IPS-18c (cell line): ENCODE results near the gene SLX4.

Experiments used
- H3K4me3 ChIP-seq: 2 replicates; pipeline ENCODE4 v1.7.0; 2013; ENCODE audit warnings: low read depth, mild to moderate bottlenecking, low read length, moderate library complexity; ENCODE audit not compliant: insufficient read depth
- H3K9me3 ChIP-seq: one replicate; pipeline ENCODE4 v1.6.1; 2013; ENCODE audit warnings: mild to moderate bottlenecking, low read length, moderate library complexity; ENCODE audit not compliant: control insufficient read depth, insufficient read depth

SLX4 gene

DNA sequence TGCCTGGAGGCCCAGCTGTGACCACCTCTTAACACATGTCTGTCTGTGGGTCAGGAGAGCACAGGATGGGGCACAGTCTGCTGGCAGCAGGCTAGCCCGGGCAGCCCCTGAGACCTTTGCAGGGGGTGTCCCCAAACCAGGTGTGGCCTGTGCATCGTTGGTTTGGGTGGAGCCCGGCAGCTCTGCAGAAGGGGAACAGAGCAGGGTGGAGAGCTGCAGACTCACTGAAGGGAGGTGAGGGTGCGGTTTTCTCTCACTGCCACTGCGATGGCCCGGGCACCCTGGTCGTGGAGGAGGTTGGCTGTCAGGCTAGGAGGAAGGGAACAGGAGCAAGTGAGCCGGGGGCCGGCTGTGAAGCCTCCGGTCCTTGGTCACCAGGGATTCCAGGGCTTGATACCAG is 63.0 kb downstream of the SLX4 start:
- Histone ChIP-seq H3K4me3 (no peak overlapping the region), H3K9me3 (no peaks in the 10 kb centered on the region)

DNA sequence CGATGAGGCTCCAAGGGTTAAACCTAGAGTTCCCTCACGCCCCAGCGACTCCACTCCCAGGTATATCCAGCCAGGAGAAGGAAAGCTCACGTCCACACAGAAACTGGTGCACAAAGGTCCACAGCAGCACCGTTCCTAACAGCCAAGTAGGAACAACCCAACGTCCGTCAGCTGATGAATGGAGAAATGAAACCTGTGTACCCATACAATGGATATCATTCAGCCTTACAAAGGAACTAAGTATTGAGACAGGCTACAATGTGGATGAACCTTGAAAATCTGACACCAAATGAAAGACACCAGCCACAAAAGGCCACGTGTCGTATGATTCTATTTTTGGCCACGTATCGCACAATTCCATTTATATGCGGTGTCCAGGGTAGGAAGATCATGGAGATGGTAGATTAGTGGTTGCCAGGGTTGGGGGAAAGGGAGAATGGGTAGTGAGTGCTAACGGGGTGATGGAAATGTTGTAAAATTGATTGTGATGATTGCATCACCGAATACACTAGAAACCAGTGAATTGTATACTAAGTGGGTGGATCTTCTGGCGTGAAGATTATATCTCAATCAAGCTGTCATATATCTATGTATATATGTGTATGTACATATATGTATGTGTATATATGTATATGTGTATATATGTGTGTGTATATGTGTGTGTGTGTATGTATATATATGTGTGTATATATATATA is 64.3 kb downstream of the SLX4 start:
- H3K9me3 ChIP-seq = no peaks in the 10 kb centered on the region
- no peak overlapping the region for H3K4me3 ChIP-seq

DNA sequence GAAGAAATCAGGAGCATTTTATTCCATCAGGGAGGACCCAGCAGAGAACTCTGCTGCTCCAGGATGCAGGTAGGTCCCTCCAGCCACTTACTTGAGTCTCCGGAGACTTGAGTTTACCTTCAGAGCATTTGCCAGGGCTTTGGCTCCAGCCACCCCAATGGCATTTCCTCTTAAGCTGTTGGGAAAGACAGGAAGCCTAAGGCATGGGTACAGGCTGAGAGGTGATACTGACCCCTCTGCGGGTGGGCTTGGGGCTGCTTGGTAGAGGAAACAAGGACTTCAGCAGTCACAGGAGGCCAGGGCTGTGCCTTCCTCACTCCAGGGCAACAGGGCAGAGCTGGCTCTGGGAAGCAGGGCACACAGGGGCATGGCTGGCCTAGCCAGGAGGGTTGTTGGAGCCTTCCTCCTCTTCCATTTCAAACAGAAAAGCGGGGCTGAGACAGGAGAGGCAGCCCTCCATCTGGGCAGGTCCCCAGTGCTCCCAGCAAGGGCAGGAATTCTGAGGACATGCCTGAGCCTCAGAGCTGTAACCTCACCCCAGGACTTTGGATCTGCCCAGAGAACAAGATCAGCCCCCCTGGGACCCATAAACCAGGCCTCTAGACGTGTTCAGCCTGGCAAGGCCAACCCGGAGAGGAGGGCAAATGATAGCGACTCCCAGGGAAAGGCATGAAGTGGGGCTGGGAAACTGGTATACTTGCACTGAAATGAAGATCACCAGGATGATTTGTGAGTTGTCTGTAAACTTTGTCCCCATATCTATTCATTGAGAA is 68.6 kb downstream of the SLX4 start:
- Histone ChIP-seq H3K4me3 (no peak overlapping the region), H3K9me3 (no peaks in the 10 kb centered on the region)

DNA sequence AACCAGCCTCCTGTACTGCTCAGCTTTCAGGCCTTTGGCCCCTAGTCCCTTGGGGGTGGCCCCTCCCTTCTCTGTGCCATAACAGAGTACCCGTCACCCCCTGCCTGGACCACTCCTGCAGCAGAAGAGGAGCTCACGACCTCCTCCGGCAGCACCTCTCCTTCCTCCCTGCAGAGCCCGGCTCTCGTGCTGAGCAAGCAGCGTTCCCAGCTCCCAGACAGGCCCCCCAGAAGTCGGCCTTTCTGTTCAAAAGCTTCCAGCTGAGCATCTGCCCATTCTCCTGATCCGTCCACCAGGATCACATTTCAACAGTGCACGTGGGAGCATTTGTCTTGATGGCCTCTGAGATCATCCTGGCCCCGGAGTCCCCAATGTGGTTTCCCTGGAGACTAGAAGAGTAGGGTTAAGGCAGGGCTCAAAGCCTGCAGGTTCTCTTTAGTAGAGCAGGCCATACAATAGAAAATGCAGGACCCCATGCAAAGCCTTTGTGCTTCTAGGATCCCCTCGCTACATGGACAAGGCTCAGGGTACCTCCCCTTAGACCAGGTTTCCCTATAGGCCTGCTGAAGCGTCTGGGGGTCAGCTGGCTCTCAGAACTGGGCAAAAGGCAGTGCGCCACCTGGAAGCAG is 69.8 kb downstream of the SLX4 start:
- H3K9me3 ChIP-seq = no peaks in the 10 kb centered on the region
- H3K4me3 ChIP-seq = no peak overlapping the region

DNA sequence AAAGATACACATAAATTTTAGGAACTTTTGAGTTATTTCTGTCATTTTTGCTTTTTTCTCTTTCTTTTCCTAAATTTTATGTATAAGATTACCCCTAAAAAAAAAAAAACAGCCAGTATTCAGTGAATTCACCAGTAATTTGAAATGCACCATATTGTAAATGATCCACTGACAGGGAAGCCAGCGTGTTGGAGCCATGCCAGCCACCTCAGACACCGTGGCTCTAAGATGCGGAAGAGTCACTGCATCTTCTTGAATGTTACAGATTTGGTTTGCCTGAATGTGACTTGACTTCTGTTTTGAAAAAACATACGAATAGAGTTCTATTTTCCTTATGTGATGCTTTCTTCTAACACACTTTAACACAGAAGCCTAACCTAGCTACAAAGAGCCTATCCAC is 73.2 kb downstream of the SLX4 start:
- no peaks in the 10 kb centered on the region for H3K9me3 ChIP-seq
- H3K4me3 ChIP-seq = no peak overlapping the region

DNA sequence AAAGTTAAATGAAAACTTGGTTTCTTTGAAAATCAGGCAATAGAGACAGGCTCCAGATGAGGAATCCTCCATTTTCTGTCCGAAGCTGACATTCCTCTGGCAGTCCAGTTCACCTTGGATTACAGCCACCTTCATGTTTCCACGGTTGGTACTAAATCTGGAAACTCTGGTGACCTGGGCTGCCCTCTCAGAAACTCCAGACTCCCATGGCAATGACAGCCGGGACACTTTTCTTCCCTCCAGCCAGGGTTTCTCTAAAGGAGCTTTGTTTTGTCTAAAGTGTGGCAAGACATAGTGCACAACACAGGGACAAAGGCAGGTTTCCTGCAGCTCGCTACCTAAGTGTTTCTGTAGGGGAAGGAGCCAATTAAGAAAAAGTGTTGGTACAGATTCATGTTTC is 74.6 kb downstream of the SLX4 start:
- H3K9me3 ChIP-seq = no peaks in the 10 kb centered on the region
- no peak overlapping the region for H3K4me3 ChIP-seq

DNA sequence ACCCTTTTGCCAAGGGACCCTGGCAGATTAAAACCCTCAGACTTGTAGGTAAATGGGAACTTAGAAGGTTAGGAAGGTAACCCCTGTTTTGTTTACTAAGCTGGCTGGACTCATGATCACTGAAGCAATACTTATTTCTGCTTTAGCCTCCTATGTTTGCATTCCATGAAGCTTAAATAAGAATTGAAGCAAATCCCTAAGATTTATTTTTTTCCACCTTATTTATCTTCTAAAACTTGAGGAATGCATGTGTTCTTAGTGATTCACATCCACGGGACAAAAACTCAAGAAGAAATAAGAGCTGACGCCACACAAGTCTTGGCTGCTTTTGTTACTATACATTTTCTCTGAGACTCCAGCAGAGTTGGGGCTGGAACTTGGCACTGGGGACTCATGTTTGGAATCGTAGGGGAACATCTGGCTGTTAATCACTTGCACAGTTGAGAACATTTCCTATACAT is 75.1 kb downstream of the SLX4 start:
- no peaks in the 10 kb centered on the region for H3K9me3 ChIP-seq
- no peak overlapping the region for H3K4me3 ChIP-seq

DNA sequence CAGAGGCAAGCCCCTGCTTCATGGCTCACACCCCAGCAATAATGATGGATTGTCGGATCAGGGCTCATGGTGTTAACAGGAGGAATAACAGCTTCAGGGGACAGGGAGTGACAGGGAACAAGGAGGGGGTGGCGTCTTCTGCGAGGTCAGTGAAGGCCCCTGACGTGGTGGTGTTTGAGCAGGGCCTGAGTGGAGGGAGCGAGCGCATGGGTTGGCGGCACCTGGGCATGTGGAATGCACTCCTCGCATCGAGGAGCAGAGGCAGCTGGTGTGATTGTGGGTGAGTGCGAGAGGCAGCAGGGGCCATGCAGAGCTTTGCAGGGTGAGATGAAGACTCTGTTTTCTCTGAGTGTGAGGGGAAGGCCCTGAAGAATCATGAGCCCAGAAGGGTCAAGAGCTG is 77.3 kb downstream of the SLX4 start:
- Histone ChIP-seq H3K9me3 (no peaks in the 10 kb centered on the region), H3K4me3 (no peak overlapping the region)

DNA sequence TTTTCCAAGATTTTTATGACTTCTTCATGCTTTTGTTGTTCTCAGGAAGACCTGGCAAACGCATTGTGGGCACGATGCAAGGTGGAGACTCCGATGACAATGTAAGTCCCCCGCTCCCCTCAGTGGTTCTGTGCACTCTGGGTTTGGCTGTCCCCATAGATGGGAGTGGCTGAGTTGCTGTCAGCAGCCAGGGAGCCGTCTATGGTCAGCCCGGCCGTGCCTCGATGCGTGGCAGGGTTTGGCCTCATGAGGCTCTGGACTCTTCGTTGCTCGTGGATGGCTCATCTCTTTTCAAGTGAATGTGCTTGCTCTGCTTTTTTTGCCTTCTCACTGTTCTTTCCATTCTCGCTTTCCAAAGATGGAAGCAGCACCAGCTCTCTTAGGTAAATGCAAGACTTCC is 78.7 kb downstream of the SLX4 start:
- Histone ChIP-seq H3K4me3 (no peak overlapping the region), H3K9me3 (no peaks in the 10 kb centered on the region)
